Measurements from ENCODE around the gene AHCYL2. TPM values are rescaled to one million over a fixed set of nuclear protein-coding genes. Genes with fewer than 3 reads are reported as not detected.
A peak's percentile ranks its signal among the peaks of the same experiment; 100 is the strongest.
"Not testable (repeated sequence)": the region's sequence is repeated elsewhere in the genome, so short reads cannot be mapped to it uniquely, and the experiment has no call there.

The AHCYL2 gene
- total RNA-seq, 1 experiment from 2014 or later = 4.2 TPM

DNA sequence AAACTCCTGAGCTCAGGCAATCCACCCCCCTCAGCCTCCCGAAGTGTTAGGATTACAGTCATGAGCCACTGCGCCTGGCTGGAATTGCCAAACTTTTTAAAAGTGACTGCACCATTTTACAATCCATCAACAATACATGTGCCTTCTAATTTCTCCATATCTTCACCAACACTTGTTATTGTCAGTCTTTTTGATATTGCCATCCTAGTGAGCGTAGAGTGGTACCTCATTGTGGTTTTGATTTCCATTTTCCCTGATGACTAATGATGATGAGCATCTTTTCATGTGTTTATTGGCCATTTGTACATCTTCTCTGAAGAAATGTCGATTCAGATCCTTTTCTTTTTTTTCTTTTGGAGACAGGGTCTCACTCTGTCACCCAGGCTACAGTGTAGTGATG lies 187.7 kb downstream of the AHCYL2 start:
- DNase-seq (ENCODE audit: low read depth) = peak; percentile 23

DNA sequence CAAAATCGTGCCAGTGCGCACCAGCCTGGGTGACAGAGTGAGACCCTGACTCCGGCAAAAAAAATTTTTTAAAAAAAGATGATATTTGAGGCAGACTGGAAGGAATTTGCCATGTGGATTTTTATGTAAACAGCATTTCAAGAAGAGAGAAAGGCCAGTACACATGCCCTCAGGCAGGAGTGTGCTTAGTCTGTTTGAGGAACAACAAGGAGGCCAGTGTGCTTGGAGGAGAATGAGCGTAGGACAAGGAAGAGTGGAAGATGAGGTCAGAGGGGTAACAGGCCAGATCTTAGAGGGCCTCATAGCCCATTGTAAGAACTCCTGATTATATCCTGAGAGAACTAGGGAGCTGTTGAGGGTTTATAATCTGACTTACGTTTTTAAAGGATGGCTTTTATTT lies 192.2 kb downstream of the AHCYL2 start:
- DNase-seq (ENCODE audit: low read depth) = no peak

DNA sequence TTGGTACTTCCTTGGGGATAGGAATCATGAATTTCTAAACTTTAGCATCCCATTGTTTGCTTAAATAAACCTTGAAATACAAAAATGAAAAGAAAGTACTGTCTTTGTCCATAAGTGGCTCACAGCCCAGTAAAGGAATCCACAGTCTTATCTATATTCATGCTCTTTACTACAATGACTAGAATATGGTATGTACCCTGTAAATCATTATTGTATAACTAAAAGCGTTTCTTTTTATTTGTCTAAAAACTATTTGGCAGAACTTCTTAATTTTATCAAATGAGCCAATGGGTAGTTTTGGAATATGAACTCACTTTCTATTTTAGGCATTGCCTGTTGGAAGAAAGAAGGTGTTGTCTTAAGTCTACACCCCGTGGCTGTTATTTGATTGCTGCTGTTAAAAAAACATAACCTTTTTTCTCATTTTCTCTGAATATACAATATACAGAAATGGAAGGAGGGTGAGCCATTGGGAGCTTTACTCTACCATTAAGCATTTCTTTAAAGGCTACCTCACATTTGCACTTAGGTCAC lies 197.0 kb downstream of the AHCYL2 start:
- DNase-seq (ENCODE audit: low read depth) = no peak

DNA sequence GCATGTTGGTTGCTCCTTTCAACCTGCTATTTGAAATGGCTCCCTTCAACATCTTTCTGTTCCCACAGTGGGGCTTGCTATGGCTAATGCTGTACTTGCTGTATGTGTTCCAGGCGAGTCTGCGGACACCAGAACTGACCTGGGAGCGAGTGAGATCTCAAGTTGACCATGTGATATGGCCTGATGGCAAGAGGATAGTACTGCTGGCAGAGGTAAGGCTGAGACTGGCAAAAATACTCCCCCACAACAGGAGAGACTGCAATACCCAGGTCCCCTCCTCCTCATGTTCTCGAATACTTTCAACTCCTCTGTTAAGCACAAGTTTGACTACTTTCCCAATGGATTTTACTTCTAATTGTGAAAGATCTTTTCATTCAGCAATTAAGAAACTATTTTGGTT lies 197.9 kb downstream of the AHCYL2 start:
- no peak for DNase-seq (ENCODE audit: low read depth)

DNA sequence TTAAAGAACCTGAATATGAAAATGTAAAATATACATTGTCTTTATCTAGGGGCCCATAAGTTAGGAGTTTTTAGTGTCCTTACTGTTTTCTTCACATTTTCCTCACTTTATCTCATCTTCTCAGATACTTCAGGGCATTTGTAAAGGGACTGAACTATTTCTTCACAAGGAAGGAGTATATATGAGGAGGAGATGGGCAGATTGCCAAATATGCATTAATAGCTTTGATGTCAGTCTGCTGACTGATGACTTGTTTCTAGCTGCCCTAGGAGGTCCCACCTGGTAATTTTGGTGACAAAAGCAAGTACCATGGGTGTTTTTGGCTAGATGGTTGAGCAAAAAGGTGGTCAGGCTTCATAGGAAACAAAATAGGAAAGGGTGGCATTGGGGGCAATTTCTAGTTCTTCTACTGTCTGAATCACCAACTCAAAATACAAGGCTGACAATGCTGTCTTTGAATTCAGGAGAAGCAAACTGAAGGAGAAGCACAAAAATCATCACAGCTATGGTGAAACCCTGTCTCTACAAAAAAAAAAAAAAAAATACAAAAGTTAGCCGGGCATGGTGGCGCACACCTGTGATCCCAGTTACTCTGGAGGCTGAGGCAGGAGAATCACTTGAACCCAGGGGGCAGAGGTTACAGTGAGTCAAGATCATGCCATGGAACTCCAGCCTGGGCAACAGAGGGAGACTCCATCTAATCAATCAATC lies 199.0 kb downstream of the AHCYL2 start:
- no peak for DNase-seq (ENCODE audit: low read depth)

DNA sequence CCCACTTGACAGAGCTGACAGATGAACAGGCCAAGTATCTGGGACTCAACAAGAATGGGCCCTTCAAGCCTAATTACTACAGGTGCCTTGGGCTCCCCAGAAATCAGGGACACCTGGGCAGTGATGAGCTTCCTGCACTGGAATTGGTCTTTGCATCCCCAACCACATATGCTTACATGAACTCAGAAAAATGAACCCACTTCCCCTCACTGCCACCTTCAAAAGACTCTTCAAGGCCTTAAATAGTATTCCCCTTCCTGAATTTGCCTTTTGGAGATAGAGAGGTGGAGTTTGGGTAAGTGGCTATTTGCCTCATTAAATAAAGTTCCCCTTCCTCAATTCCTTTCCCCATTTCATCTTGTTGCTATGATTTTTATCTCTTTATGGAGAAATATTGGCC lies 201.7 kb downstream of the AHCYL2 start:
- no peak for DNase-seq (ENCODE audit: low read depth)

DNA sequence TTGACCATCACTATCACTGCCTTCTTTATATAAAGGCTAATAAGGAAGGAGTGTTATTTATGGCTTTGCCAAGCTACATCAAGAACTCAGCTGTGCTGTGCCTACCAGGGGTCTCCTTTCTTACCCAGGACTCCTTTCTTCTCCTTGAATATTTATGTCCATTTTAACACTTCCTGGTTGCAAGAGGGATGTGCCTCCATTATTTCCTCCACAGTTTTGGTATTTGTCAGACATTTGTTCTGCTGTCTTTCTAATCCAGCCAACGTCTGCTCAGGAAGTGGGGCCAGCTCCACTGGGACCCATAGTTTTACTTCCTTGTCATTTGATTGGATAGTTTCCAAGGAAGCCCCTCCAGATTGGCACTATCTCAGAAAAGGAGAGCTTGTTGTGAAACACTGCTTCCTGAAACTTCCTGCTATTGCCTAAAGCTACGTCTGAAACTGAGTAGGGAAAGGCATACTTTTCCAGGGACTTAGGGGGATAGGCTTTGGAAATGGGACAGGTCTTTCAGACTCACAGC lies 202.8 kb downstream of the AHCYL2 start:
- no peak for DNase-seq (ENCODE audit: low read depth)

DNA sequence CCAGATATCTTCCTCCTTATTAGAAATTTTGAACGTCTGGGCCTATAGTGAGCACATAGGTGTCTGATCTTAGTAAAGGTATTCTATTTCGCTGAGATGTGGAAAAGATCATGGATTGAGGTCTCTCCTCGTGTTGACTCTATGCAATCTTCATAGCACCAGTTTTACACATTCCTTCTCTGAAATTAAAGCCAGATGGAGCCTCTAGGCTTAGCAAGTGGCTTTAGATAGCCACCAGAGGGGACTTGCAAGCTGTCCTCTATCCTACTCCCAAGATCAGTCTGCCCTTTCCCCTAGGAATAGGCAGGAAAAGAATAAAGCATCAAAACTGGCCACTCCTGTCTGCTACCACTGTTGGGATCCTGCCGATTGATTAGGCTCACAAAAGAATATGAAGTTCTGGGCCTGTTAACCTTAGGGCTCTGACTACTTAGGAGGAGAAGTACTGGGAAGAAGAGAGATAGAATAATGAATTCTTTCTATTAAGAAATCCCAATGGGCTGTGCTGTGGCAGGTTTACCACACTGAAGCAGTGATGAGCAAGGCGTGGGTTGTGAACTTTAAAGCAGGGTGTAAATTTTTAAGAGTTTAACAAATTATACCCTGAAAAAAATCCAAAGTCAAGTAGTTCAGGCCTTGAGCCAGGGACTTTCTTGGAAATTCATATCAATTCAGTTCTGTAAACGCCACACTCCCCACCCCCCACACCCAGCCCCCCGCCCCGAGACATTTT lies 207.2 kb downstream of the AHCYL2 start:
- DNase-seq (ENCODE audit: low read depth) = no peak

DNA sequence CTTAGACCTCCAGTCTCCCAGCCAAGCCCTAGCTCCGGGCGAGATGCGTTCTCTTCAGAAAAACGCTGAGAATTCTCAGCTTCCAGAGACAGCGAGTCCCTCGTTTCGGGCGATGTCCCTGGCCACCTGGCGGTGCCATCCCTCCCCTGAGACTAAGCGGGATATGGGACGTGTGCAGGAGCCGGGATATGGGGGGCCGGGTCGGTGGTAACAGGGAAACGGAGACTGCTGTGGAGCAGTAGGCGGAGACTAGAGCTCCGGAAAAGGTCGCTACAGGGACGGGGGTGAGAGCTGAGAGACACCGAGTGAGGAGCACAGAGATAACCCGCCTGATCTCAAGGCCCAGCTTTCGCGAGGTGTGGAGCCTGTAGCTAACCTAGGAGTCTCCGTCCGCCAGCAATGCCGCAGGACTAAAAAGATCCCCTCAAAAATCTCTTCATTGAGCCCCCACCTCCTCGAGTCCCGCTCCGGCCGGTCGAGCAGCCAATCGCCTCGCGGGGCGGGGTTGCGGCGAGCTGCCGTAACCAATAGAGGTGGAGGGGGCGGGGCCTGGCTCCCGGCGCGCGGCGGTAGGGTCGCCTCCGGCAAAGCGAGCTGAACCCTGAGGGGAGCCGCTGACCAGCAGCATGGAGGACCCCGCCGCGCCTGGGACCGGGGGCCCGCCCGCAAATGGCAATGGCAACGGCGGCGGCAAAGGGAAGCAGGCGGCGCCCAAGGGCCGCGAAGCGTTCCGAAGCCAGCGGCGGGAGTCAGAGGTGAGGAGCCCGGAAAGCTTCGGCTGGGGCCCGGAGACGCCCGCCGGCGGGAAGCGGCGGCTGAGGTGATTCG lies 209.2 kb downstream of the AHCYL2 start, which contains the start of gene STRIP2:
Gene STRIP2, plus strand, starts transcription at position 586 of the 828 bp plus-strand sequence. Its CDS starts 41 bp downstream, at position 627.
- peak; percentile 89 for DNase-seq (ENCODE audit: low read depth)

DNA sequence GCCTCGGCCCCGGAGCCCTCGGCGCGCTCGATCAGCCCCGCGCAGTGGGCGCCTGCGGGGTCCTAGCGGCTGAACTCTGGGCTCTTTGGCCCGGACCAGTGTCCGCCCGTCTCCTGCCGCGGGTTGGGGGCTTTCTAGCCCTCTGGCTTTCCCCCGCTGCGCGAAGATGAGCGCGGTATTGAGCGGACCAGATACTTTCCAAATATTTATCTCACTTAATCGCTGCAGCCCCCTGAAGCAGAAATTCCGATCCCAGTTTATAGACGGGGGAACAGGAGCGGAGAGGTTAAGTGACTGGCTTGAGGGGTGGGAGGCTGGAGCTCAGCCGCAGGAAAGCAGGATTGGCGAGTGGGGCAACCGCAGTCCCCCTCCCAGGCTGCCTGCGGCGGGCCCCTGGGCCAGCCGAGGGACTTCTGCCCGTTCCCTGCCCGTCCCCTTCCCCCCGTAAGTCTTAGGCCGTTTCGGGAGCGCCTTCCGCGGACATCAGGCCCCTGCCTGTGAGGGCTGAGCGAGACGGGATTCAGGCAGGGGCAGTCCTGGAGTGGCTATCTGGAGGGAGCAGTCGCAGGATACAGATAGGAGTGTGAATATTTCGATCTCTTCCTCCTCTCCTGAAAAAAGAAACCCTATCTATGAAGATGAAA lies 210.0 kb downstream of the AHCYL2 start:
- peak; percentile 8 for DNase-seq (ENCODE audit: low read depth)

DNA sequence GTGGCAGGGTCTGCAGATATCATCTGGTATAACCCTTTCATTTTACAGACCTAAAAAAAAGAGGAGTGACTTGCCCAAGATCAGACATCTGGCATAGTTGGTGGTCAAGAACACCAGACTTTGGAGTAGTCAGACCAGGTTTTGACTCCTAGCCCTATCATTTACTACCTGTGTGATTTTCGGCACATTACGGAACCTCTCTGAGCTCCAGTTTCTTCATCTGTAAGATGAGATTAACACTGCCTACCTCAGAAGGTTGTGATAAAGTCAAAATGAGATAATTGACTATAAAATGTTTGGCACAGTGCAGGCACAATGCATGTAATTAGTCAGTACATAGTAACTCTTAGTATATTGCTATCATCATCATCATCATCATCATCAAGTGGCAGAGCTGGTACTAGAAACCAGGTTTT lies 210.6 kb downstream of the AHCYL2 start:
- DNase-seq (ENCODE audit: low read depth) = no peak

DNA sequence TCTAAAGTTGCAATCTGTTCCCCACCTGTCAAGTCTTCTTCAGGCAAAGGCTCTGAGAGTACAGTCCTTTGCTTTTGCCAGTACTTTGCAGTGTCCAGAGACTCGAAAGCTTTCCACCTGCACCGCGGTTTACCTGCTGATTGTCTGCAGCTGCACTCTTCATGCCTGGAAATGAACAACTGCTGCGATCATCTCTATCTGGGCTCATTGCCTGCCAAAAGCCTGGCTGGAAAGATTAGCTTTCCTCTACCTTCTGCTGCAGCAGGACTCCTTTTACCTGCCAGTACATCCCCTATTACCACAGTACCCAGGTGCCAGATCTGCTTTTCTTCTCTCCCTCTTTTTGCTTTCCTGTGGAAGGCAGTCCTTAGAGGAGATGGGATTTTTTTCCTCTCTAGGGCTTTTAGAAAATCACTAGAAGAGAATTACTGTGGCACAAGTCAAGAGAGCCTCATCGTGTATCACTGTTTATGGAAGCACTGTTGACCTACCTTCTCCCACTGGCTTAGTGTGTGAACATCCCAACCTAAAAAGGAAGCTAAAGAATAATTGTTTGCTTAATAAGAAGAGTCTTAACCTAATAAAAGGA lies 211.6 kb downstream of the AHCYL2 start:
- no peak for DNase-seq (ENCODE audit: low read depth)

DNA sequence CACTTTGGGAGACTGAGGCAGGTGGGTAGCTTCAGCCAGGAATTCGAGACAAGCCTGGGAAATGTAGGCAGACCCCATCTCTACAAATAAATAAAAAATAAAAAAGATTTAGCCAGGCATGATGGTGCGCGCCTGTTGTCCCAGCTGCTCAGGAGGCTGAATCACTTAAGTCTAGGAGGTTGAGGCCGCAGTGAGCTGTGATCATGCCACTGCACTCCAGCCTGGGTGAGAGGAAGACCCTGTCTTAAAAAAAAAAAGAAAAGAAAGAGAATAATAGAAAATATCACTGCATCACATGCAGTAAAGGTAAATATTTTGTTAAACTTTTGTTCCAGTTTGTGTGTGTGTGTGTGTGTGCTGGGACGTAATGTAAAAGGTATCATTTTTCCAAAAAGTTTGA lies 212.4 kb downstream of the AHCYL2 start:
- DNase-seq (ENCODE audit: low read depth) = no peak

DNA sequence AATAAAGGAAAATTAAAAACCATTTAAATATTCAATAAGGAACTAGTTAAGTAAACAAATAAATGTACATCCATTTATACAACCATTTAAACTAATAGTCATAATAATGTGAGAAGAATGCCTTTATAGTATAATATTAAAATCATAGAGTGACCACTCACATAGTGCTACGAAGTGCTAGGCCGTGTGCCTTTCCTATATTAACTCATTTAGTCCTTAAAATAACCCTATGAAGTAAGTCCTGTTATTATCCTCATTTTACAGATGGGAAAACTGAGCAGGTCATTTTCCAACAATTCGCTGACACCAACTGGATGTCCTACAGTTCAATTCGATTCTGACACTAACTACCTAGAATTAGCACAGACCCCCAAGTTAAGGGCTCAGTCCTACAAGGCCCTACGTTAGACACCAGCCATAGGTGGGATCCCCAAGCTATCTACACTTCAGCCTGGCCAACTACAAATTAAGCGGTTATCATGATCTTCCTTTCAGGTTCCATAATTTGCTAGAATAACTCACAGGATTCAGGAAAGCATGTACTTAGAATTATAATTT lies 213.5 kb downstream of the AHCYL2 start:
- DNase-seq (ENCODE audit: low read depth) = no peak

DNA sequence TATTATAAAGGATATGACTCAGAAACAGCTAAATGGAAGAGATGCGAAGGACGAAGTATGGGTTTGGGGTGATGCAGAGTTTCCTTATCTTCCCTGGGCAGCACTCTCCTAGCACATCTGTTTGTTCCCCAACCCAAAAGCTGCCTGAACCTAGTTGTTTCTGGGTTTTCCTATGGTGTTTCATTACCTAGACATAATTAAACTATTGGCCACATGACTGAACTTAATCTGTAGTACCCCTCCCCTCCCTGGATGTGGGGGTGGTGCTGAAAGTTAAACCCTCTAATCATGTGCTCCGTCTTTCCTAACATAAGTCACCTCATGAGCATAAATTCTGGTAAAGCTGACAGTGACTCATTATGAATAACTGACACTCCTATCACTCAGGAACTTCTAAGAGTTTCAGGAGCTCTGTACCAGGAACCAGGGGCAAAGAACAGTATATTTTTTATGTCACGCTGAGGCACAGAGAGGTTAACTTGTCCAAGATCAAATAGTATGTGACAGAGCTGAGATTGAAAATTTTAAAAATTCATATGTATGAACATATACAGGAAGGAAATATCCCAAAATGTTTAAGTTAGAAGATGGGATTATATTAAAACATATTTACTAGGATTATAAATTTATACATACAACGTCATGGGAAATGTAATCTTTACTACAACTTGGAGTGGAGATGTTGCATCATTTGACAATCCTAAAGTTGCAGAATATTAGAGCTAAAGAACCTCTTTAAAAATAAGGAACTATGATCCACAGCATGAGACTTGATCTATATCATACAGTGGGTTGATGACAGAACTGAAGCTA lies 214.2 kb downstream of the AHCYL2 start:
- peak; percentile 94 for DNase-seq (ENCODE audit: low read depth)

DNA sequence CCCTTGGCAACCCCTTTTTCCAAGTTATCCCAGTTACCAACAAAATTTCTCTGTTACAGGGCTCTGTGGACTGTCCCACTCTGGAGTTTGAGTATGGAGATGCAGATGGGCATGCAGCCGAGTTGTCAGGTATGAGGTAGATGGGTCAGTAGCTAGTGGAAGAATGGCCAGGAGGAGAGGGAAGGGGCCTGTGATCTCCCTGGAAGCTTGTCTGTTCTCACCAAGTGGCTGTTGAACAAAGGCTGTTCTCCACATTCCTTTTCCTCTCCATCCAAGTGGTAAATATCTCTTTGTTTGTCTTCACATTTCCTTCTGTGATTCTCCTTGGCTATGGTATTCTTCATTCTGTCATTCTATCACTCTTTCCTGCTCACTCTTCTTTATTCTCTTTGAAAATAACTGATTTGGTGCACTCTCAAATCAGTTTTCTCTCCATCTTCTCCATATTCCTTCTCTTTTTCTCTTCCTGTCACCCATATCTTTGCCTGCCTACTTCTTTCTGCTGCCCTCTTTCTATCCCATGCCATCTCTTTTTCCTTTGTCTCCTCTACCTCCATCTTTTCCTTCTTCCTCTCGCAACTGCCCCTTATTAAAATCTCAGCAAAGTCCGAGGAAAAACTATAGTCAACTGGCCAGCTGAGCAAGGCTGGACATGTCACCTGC lies 215.3 kb downstream of the AHCYL2 start:
- DNase-seq (ENCODE audit: low read depth) = no peak

DNA sequence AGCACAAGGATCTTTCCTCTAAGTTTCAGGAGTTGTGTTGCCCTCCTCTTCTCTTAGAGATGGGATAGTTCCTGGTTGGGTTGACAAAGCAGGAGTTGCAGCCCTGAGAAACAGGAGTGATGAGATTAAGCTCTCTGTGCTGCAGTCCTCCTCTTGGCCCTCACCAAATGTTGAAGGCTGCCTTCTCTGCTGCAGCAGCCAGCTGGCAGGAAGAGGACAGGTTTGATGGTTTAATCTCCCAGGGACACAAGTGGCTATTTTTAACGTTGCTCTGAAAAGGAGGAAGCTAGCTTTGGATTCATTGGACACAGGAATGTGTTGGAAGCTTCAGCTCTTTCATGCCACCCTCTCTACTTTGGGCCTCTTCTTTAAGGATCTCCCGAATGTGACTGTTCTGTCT lies 218.8 kb downstream of the AHCYL2 start:
- no peak for DNase-seq (ENCODE audit: low read depth)

DNA sequence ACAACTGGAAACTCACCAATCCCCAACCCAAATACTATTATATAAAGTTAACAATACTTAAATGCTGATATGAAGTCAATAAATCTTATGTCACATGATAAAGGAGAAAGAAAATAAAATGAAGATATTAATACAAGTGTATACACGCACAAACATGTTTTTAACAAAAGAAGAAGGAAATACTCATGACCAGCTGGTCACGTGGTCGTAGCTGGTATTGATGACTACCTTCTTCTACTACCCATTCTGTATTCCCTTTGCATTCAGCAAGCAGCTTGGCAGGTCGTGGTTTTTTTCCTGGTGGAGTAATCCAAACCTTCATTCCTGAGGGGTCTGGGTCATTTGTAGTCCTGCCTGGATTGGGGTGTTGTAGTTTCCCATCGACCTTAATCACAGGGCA lies 219.9 kb downstream of the AHCYL2 start:
- DNase-seq (ENCODE audit: low read depth) = not testable (repeated sequence)

DNA sequence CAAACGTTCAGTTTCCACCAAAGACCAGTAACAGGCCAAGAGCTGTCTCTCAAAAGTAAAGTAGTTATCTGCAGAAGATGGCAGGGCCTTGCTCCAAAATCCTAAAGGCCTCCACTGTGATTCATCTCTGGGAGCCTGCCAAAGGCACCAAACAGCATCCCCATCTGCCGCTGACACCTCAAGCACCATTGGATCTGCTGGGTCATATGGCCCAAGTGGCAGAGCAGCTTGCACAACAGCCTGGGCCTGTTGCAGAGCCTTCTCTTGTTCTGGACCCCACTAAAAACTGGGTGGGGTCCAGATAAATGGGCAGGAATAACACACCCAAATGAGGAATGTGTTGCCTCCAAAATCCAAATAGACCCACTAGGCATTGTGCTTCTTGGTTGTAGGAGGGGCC lies 222.1 kb downstream of the AHCYL2 start:
- not testable (repeated sequence) for DNase-seq (ENCODE audit: low read depth)

All from HT1080 (cell line).